ENCODE data around the gene KIF5A.

- TF ChIP-seq, protein P1, sequence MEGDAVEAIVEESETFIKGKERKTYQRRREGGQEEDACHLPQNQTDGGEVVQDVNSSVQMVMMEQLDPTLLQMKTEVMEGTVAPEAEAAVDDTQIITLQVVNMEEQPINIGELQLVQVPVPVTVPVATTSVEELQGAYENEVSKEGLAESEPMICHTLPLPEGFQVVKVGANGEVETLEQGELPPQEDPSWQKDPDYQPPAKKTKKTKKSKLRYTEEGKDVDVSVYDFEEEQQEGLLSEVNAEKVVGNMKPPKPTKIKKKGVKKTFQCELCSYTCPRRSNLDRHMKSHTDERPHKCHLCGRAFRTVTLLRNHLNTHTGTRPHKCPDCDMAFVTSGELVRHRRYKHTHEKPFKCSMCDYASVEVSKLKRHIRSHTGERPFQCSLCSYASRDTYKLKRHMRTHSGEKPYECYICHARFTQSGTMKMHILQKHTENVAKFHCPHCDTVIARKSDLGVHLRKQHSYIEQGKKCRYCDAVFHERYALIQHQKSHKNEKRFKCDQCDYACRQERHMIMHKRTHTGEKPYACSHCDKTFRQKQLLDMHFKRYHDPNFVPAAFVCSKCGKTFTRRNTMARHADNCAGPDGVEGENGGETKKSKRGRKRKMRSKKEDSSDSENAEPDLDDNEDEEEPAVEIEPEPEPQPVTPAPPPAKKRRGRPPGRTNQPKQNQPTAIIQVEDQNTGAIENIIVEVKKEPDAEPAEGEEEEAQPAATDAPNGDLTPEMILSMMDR (IDR thresholded peaks at IDR 0.05; ENCODE audit: low read depth, low read length) = no peak
- TF ChIP-seq EZH2phosphoT487 (IDR thresholded peaks at IDR 0.05; ENCODE audit: low read depth) = no peak
Measured at GRCh38 chr12:57600395-57600794, 50.6 kb downstream of the KIF5A start.

Measured in OCI-LY3 (cell line).